Muscle of arm (tissue), 12 donors: ENCODE measurements around the gene SSB. TPM values are rescaled to one million over a fixed set of nuclear protein-coding genes. Genes with fewer than 3 reads are reported as not detected.
"Not testable (repeated sequence)": the region's sequence is repeated elsewhere in the genome, so short reads cannot be mapped to it uniquely, and the experiment has no call there.

Experiments used
- DNase-seq: peaks from one replicate; pipeline ENCODE4 v3.0.0-alpha.2; 2013
- polyA plus RNA-seq, 12 donors: library from polyadenylated mRNA; unstranded; fragments of 120-200 nt; gene quantifications; one replicate each; pipeline ENCODE4 v1.2.1, GENCODE V29; 2013; ENCODE audit not compliant: insufficient read length in 12 of 12

SSB gene
- polyA plus RNA-seq, 12 donors, result 93.4 to 217 (median 132) TPM; not detected in 1

- DNase-seq, result no peak
Observed at GRCh38 chr2:169775354-169775753, 23.3 kb upstream of the SSB start.

GRCh38 chr2:169775765-169776164 lies 22.9 kb upstream of the SSB start:
- DNase-seq, result no peak

- DNase-seq, result no peak
Observed at GRCh38 chr2:169776252-169776761, 22.4 kb upstream of the SSB start.

- DNase-seq, result no peak
Observed at GRCh38 chr2:169778446-169778845, 20.2 kb upstream of the SSB start.

GRCh38 chr2:169781249-169782013 lies 17.2 kb upstream of the SSB start:
- no peak for DNase-seq

GRCh38 chr2:169782513-169782912 lies 16.2 kb upstream of the SSB start:
- no peak for DNase-seq

- no peak for DNase-seq
Observed at GRCh38 chr2:169790581-169790980, 8.1 kb upstream of the SSB start.

- no peak for DNase-seq
Observed at GRCh38 chr2:169795181-169795580, 3.5 kb upstream of the SSB start.

- DNase-seq, result no peak
Observed at GRCh38 chr2:169796441-169796840, 2.2 kb upstream of the SSB start.

GRCh38 chr2:169797601-169798000 lies 1.1 kb upstream of the SSB start:
- DNase-seq, result no peak

GRCh38 chr2:169798397-169798717 lies 314 bp upstream of the SSB start:
- DNase-seq, result no peak

- no peak for DNase-seq
Observed at GRCh38 chr2:169803480-169803879, 4.8 kb downstream of the SSB start.

GRCh38 chr2:169806586-169806985 lies 7.9 kb downstream of the SSB start:
- DNase-seq, result no peak

GRCh38 chr2:169808221-169808620 lies 9.6 kb downstream of the SSB start:
- DNase-seq, result no peak

- DNase-seq, result no peak
Observed at GRCh38 chr2:169815849-169816248, 17.2 kb downstream of the SSB start.

- not testable (repeated sequence) for DNase-seq
Observed at GRCh38 chr2:169816961-169817360, 18.3 kb downstream of the SSB start.

- DNase-seq, result not testable (repeated sequence)
Observed at GRCh38 chr2:169817369-169817768, 18.7 kb downstream of the SSB start.

- DNase-seq, result no peak
Observed at GRCh38 chr2:169818241-169818640, 19.6 kb downstream of the SSB start.

GRCh38 chr2:169819106-169819505 lies 20.4 kb downstream of the SSB start:
- no peak for DNase-seq

- not testable (repeated sequence) for DNase-seq
Observed at GRCh38 chr2:169820101-169820500, 21.4 kb downstream of the SSB start.

GRCh38 chr2:169822036-169822435 lies 23.4 kb downstream of the SSB start:
- DNase-seq, result no peak

- DNase-seq, result no peak
Observed at GRCh38 chr2:169822785-169823392, 24.2 kb downstream of the SSB start.

GRCh38 chr2:169823996-169824372 lies 25.3 kb downstream of the SSB start:
- no peak for DNase-seq
